Measurements from ENCODE around the gene ZFP36L2.

Gene ZFP36L2

DNA sequence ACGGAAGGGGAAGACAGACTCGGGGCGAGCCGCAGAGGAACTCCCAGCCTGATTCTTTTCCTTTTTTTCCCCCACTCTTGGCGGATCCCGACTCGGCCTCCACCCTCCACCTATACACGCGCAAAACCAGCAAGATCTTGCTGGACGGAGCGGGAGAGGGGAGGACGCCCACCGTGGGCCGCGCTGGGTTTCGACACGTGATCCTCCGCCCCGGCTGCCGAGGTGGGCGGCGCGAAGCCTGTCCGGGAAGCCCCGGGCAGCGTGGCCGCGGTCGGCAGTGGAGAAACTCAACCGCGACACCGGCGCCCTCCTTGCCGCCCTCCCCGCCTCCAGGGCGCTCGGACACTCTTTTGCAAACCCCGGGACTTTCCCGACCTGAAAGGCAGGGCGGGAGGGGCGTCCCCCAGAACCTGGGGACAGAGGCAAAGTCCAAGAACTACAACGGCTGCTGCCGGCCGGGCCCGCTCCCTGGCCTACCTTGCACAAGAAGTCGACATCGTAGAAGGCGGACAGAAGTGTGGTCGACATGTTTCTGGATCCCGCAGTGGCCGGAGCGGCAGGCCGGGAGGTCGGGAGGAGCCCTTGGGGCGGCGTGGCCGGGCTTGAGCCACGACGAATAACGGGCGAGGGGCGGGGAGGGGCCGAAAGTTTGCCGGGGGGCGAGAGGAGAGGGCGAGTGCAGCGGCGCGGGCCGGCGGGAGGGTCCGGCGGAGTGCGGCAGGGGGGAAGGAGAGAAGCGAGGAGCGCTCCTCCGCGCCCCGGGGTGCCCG, 433 bp downstream of the ZFP36L2 start:
- peak; percentile 84 for DNase-seq (ENCODE audit: low read depth, low spot score)
- H3K4me3 ChIP-seq (ENCODE audit: low read depth, low read length), result peak overlapping the region; percentile 67
- in situ Hi-C loops (cut with HindIII; ENCODE audit: low sequenced_read_pairs), result no loop called here
- TF ChIP-seq, protein P1, sequence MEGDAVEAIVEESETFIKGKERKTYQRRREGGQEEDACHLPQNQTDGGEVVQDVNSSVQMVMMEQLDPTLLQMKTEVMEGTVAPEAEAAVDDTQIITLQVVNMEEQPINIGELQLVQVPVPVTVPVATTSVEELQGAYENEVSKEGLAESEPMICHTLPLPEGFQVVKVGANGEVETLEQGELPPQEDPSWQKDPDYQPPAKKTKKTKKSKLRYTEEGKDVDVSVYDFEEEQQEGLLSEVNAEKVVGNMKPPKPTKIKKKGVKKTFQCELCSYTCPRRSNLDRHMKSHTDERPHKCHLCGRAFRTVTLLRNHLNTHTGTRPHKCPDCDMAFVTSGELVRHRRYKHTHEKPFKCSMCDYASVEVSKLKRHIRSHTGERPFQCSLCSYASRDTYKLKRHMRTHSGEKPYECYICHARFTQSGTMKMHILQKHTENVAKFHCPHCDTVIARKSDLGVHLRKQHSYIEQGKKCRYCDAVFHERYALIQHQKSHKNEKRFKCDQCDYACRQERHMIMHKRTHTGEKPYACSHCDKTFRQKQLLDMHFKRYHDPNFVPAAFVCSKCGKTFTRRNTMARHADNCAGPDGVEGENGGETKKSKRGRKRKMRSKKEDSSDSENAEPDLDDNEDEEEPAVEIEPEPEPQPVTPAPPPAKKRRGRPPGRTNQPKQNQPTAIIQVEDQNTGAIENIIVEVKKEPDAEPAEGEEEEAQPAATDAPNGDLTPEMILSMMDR (IDR thresholded peaks at IDR 0.05; ENCODE audit: low read depth, low read length), result no peak

DNA sequence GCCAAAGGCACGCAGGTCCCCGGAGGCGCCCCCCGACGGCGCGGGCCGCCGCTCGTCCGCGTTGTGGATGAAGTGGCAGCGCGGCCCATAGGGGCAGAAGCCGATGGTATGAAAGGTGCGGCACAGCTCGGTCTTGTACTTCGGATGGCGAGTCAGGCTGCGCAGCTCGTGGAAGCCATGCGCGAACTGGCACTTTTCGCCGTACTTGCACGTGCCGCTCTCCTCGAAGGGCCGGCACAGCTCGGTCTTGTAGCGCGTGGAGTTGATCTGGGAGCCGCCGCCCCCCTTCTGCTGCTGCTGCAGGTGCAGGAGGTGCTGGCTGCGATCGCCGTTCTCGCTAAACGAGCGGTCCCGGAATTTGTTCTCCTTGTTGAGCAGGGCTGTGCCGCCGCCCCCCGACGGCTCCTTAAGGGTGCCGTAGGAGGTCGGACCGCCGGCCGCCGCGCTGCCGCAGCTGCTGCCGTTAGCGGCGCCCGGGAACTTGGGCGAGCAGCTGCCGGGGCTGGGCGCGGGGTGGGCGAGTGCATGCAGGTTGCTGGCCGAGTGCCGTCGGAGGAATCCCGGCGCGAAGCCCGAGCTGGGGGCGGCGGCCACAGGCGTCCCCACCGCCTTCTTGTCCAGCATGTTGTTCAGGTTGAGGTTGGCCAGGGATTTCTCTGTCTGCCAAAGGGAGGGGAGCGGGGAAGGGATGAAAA, 1.2 kb downstream of the ZFP36L2 start:
- in situ Hi-C loops (cut with HindIII; ENCODE audit: low sequenced_read_pairs), result no loop called here
- H3K4me3 ChIP-seq (ENCODE audit: low read depth, low read length), result peak overlapping the region; percentile 67
- TF ChIP-seq, protein P1 (IDR thresholded peaks at IDR 0.05; ENCODE audit: low read depth, low read length), result no peak
- DNase-seq (ENCODE audit: low read depth, low spot score), result peak; percentile 78

GRCh38 chr2:43224571-43225092, 1.8 kb downstream of the ZFP36L2 start:
- in situ Hi-C loops (cut with HindIII; ENCODE audit: low sequenced_read_pairs), result no loop called here
- peak overlapping the region; percentile 67 for H3K4me3 ChIP-seq (ENCODE audit: low read depth, low read length)
- DNase-seq (ENCODE audit: low read depth, low spot score), result no peak
- TF ChIP-seq, protein P1 (IDR thresholded peaks at IDR 0.05; ENCODE audit: low read depth, low read length), result no peak

GRCh38 chr2:43224131-43224570, 2.3 kb downstream of the ZFP36L2 start:
- DNase-seq (ENCODE audit: low read depth, low spot score), result peak; percentile 80

GRCh38 chr2:43223521-43224001, 2.8 kb downstream of the ZFP36L2 start:
- DNase-seq (ENCODE audit: low read depth, low spot score), result peak; percentile 55

More at GRCh38 chr2:43224131-43224570, 2.3 kb downstream of the ZFP36L2 start:
- peak overlapping the region; percentile 67 for H3K4me3 ChIP-seq (ENCODE audit: low read depth, low read length)
- in situ Hi-C loops (cut with HindIII; ENCODE audit: low sequenced_read_pairs), result no loop called here
- TF ChIP-seq, protein P1 (IDR thresholded peaks at IDR 0.05; ENCODE audit: low read depth, low read length), result peak; percentile 61

More at GRCh38 chr2:43223521-43224001, 2.8 kb downstream of the ZFP36L2 start:
- in situ Hi-C loops (cut with HindIII; ENCODE audit: low sequenced_read_pairs), result no loop called here
- TF ChIP-seq, protein P1 (IDR thresholded peaks at IDR 0.05; ENCODE audit: low read depth, low read length), result no peak
- H3K4me3 ChIP-seq (ENCODE audit: low read depth, low read length), result peak overlapping the region; percentile 67
